Measurements from ENCODE around the gene FARP1. TPM values are rescaled to one million over a fixed set of nuclear protein-coding genes. Genes with fewer than 3 reads are reported as not detected.

Gene FARP1
- total RNA-seq, 1 experiment from 2014 or later: 96.6 TPM

GRCh38 chr13:98216135-98216565, 73.3 kb downstream of the FARP1 start:
- DNase-seq (ENCODE audit: low spot score) (no peak), ATAC-seq (no peak)
- Mint-ChIP-seq H3K4me1 (peaks cover 51% of the 10 kb centered on the region), H3K27me3 (ENCODE audit: low read depth) (no peaks in the 10 kb centered on the region), H3K36me3 (peaks cover 16% of the 10 kb centered on the region), H3K4me3 (no peak overlapping the region), H3K9me3 (peaks cover 7% of the 10 kb centered on the region), H3K27ac (no peak overlapping the region)
- ChIA-PET CTCF (no interaction called here), POLR2A (no interaction called here)
- TF ChIP-seq ZNF317 (CRISPR knock-in tag; IDR thresholded peaks at IDR 0.05; ENCODE audit: borderline replicate concordance, low read depth) (no peak), ZNF121 (CRISPR knock-in tag; IDR thresholded peaks at IDR 0.05) (peak; percentile 44; the same call in 1 of the 2 replicates)

DNA sequence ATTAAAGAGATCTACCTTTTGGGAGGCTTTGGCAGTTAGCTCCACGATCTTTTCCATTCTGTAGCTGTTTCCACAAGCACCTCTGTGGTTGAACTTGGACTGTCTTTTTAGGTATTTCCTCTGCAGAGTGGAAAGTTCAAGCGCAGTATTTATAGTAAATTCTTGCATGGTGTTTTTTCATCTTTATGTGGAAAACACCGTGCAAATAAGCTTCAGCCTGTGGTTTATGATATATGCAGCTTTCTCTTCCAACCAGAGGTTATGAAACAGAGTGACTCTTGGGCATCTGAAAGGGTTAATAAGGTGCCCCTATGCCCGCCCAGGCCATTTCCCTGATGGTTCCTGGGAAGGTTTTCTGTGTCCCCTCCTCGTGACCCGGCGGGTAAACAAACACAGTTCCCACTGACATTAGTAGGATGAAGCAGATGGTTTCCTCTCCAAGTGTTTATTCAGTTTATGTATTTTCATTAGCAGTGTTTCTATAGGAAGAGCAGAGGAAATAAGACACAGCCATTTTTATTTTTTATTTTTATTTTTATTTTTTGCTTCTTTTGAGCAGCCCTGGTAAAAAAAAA, 73.9 kb downstream of the FARP1 start:
- no peak overlapping the region for H3K4me3 Mint-ChIP-seq
- peaks cover 10% of the 10 kb centered on the region for H3K36me3 Mint-ChIP-seq
- no peaks in the 10 kb centered on the region for H3K27me3 Mint-ChIP-seq (ENCODE audit: low read depth)
- TF ChIP-seq ZMAT4 (CRISPR knock-in tag; IDR thresholded peaks at IDR 0.05) (no peak), ZNF263 (CRISPR knock-in tag; IDR thresholded peaks at IDR 0.05; ENCODE audit: low read depth) (no peak), ELF4 (CRISPR knock-in tag; IDR thresholded peaks at IDR 0.05; ENCODE audit: low read depth) (no peak), ATF1 (CRISPR knock-in tag; IDR thresholded peaks at IDR 0.05) (no peak), ATF2 (CRISPR knock-in tag; IDR thresholded peaks at IDR 0.05; ENCODE audit: borderline replicate concordance, low read depth) (no peak), ZNF396 (CRISPR knock-in tag; IDR thresholded peaks at IDR 0.05; ENCODE audit: borderline replicate concordance) (no peak), FOXK1 (CRISPR knock-in tag; IDR thresholded peaks at IDR 0.05) (no peak), NFYB (CRISPR knock-in tag; conservative IDR thresholded peaks at IDR 0.05; ENCODE audit: low read depth) (no peak), SMAD3 (CRISPR knock-in tag; IDR thresholded peaks at IDR 0.05; ENCODE audit: borderline replicate concordance) (no peak), MXD4 (CRISPR knock-in tag; IDR thresholded peaks at IDR 0.05; ENCODE audit: borderline replicate concordance) (no peak), MLX (CRISPR knock-in tag; IDR thresholded peaks at IDR 0.05) (no peak), IRF2 (CRISPR knock-in tag; IDR thresholded peaks at IDR 0.05; ENCODE audit: borderline replicate concordance, low read depth) (no peak), KAT7 (CRISPR knock-in tag; IDR thresholded peaks at IDR 0.05; ENCODE audit: borderline replicate concordance) (no peak), AFF4 (CRISPR knock-in tag; IDR thresholded peaks at IDR 0.05; ENCODE audit: borderline replicate concordance) (no peak), NR3C1 (CRISPR knock-in tag; conservative IDR thresholded peaks at IDR 0.05; ENCODE audit: low read depth) (no peak)
- TF ChIP-seq, protein P1, sequence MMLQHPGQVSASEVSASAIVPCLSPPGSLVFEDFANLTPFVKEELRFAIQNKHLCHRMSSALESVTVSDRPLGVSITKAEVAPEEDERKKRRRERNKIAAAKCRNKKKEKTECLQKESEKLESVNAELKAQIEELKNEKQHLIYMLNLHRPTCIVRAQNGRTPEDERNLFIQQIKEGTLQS (CRISPR knock-in tag; conservative IDR thresholded peaks at IDR 0.05): no peak
- TF ChIP-seq, protein P2, sequence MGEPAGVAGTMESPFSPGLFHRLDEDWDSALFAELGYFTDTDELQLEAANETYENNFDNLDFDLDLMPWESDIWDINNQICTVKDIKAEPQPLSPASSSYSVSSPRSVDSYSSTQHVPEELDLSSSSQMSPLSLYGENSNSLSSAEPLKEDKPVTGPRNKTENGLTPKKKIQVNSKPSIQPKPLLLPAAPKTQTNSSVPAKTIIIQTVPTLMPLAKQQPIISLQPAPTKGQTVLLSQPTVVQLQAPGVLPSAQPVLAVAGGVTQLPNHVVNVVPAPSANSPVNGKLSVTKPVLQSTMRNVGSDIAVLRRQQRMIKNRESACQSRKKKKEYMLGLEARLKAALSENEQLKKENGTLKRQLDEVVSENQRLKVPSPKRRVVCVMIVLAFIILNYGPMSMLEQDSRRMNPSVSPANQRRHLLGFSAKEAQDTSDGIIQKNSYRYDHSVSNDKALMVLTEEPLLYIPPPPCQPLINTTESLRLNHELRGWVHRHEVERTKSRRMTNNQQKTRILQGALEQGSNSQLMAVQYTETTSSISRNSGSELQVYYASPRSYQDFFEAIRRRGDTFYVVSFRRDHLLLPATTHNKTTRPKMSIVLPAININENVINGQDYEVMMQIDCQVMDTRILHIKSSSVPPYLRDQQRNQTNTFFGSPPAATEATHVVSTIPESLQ (CRISPR knock-in tag; IDR thresholded peaks at IDR 0.05): no peak
- TF ChIP-seq, protein P3, sequence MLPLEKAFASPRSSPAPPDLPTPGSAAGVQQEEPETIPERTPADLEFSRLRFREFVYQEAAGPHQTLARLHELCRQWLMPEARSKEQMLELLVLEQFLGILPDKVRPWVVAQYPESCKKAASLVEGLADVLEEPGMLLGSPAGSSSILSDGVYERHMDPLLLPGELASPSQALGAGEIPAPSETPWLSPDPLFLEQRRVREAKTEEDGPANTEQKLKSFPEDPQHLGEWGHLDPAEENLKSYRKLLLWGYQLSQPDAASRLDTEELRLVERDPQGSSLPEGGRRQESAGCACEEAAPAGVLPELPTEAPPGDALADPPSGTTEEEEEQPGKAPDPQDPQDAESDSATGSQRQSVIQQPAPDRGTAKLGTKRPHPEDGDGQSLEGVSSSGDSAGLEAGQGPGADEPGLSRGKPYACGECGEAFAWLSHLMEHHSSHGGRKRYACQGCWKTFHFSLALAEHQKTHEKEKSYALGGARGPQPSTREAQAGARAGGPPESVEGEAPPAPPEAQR (CRISPR knock-in tag; IDR thresholded peaks at IDR 0.05): no peak
- POLR2A ChIA-PET: no interaction called here
- peaks cover under 1% of the 10 kb centered on the region for H3K9me3 Mint-ChIP-seq
- H3K4me1 Mint-ChIP-seq: peaks cover 56% of the 10 kb centered on the region
- CTCF ChIA-PET: no interaction called here
- no peak for DNase-seq (ENCODE audit: low spot score)
- H3K27ac Mint-ChIP-seq: no peak overlapping the region; the same call in 1 of the 2 replicates
- no peak for ATAC-seq

All from WTC11 (cell line).